Skeletal muscle tissue (tissue), 4 donors: ENCODE results near the gene UBA1. TPM values are rescaled to one million over a fixed set of nuclear protein-coding genes. Genes with fewer than 3 reads are reported as not detected.

Experiments
- H3K27ac ChIP-seq: one replicate; pipeline ENCODE4 v1.7.0; 2013; ENCODE audit warnings: mild to moderate bottlenecking, low read depth, low read length, inconsistent platforms
- H3K27me3 ChIP-seq, 3 donors: one replicate each; pipeline ENCODE4 v1.7.0; 2013; ENCODE audit warnings: low read length in 3 of 3; ENCODE audit not compliant: control insufficient read depth in 3 of 3, insufficient read depth in 3 of 3
- H3K36me3 ChIP-seq, 3 donors: one replicate each; pipeline ENCODE4 v1.7.0; 2013; ENCODE audit warnings: low read length in 3 of 3; ENCODE audit not compliant: control insufficient read depth in 3 of 3, insufficient read depth in 3 of 3
- H3K4me1 ChIP-seq, 3 donors: one replicate each; pipeline ENCODE4 v1.7.0; 2013; ENCODE audit warnings: low read length in 3 of 3, mild to moderate bottlenecking in 3 of 3; ENCODE audit not compliant: control insufficient read depth in 3 of 3, insufficient read depth in 3 of 3
- H3K4me3 ChIP-seq, 3 donors: one replicate each; pipeline ENCODE4 v1.7.0; 2013; ENCODE audit warnings: low read length in 3 of 3
- H3K9ac ChIP-seq, 3 donors: one replicate each; pipeline ENCODE4 v1.7.0; 2013; ENCODE audit warnings: low read length in 3 of 3, mild to moderate bottlenecking in 3 of 3, moderate library complexity in 2 of 3, low read depth in 1 of 3
- H3K9me3 ChIP-seq, 3 donors: one replicate each; pipeline ENCODE4 v1.7.0; 2013; ENCODE audit warnings: low read length in 3 of 3; ENCODE audit not compliant: control insufficient read depth in 3 of 3
- total RNA-seq: library from RNA; depleted of rRNA; stranded (reverse); fragments of >200 nt; gene quantifications from one replicate; pipeline ENCODE4 v1.2.3, GENCODE V29; 2014
- donor health status: Osteomylitis.

Gene UBA1
- total RNA-seq, 1 donor from 2014 or later: 57.4 TPM

DNA sequence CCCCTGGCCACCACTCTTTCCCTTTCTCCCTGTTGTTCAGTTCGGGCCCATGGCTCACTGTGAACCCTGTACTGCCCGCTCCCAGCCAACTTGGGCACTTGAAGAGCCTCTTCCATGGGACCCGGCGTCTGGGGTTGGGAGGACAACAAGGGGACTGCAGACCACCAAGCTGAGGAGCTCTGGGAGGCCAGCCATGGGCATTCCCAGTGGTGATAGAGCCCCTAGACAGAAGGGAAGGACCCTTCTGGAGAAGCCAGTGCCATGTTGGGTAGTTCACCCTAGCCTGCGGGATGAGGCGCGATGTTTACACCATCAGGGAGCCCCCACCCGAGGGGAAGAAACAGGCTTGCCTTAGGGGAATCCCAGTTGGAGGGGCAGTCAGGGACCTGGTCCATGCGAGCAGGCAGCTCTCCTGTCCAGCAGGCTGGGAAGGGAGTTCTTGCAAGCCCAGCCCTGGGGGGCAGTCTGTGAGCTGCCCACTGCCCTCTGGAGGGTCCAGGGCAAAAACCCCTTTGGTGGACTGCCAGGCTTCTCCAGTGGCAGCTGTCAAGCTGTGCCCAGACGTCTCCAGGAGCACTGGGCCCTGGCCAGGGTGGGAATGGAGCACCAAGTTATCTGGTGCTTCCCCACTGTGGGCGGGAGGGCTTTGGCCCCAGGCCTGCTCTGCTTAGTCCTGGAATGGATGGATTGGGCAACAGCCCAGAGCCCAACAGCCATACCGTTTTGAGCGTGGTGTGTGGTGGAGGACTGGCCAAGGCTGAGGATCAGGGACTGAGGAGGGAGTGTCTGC, 23.7 kb upstream of the UBA1 start:
- Histone ChIP-seq H3K27me3 (peaks cover 0 to 6% (median 0%) of the 10 kb centered on the region in 3 donors), H3K27ac (no peak overlapping the region), H3K4me1 (peaks cover 0 to 6% (median 0%) of the 10 kb centered on the region in 3 donors), H3K36me3 (peaks cover 19 to 26% (median 21%) of the 10 kb centered on the region in 3 donors), H3K9ac (no peak overlapping the region), H3K9me3 (no peaks in the 10 kb centered on the region), H3K4me3 (no peak overlapping the region)

DNA sequence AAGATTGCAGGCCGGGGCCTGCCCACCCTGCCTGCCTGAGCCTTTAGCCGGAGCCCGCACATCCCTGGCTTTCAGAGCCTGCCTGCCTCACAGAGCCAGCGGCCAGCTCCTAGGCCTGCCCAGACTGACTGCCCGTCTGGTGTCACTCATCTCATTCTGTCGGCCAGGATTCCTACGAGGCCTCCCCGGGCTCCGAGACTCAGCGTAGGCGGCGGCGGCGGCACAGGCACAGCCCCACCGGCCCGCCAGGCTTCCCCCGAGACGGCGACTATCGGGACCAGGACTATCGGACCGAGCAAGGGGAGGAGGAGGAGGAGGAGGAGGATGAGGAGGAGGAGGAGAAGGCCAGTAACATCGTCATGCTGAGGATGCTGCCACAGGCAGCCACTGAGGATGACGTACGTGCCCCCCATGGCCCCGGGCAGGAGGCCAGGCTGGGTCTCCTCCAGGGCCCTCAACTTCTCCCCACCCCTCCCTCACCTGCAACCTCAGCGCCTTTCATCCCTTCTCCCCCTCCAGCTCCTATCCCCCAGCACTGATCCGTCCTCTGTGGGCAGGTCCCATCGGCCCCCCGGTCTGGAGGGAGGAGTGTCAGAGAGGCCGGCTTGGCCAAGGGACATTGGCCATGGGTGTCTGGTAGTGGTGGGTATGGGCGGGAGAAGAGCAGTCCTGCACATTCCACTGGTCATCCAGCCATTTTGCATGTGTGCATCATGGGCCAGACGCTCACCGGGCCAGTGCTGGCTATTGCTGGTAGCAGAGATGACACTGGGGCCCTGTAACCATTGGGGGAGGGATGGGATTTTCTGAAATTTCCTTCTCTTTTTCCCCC, 22.6 kb upstream of the UBA1 start:
- Histone ChIP-seq H3K9me3 (no peaks in the 10 kb centered on the region), H3K4me3 (no peak overlapping the region), H3K4me1 (peaks cover 0 to 6% (median 0%) of the 10 kb centered on the region in 3 donors), H3K36me3 (peaks cover 25 to 31% (median 26%) of the 10 kb centered on the region in 3 donors), H3K9ac (no peak overlapping the region), H3K27me3 (peaks cover 0 to 12% (median 0%) of the 10 kb centered on the region in 3 donors), H3K27ac (no peak overlapping the region)

GRCh38 chrX:47171996-47172395, 21.6 kb upstream of the UBA1 start:
- Histone ChIP-seq H3K36me3 (peaks cover 34 to 40% (median 36%) of the 10 kb centered on the region in 3 donors), H3K9me3 (no peaks in the 10 kb centered on the region), H3K27me3 (peaks cover 0 to 16% (median 0%) of the 10 kb centered on the region in 3 donors), H3K4me3 (no peak overlapping the region), H3K4me1 (peaks cover 0 to 6% (median 0%) of the 10 kb centered on the region in 3 donors), H3K9ac (no peak overlapping the region), H3K27ac (no peak overlapping the region)

GRCh38 chrX:47172549-47172948, 21.1 kb upstream of the UBA1 start:
- no peak overlapping the region for H3K4me3 ChIP-seq
- H3K27ac ChIP-seq: no peak overlapping the region
- no peak overlapping the region for H3K9ac ChIP-seq
- peaks cover 0 to 6% (median 0%) of the 10 kb centered on the region in 3 donors for H3K4me1 ChIP-seq
- H3K36me3 ChIP-seq: peaks cover 37 to 42% (median 39%) of the 10 kb centered on the region in 3 donors
- H3K9me3 ChIP-seq: no peaks in the 10 kb centered on the region
- peaks cover 0 to 16% (median 0%) of the 10 kb centered on the region in 3 donors for H3K27me3 ChIP-seq

DNA sequence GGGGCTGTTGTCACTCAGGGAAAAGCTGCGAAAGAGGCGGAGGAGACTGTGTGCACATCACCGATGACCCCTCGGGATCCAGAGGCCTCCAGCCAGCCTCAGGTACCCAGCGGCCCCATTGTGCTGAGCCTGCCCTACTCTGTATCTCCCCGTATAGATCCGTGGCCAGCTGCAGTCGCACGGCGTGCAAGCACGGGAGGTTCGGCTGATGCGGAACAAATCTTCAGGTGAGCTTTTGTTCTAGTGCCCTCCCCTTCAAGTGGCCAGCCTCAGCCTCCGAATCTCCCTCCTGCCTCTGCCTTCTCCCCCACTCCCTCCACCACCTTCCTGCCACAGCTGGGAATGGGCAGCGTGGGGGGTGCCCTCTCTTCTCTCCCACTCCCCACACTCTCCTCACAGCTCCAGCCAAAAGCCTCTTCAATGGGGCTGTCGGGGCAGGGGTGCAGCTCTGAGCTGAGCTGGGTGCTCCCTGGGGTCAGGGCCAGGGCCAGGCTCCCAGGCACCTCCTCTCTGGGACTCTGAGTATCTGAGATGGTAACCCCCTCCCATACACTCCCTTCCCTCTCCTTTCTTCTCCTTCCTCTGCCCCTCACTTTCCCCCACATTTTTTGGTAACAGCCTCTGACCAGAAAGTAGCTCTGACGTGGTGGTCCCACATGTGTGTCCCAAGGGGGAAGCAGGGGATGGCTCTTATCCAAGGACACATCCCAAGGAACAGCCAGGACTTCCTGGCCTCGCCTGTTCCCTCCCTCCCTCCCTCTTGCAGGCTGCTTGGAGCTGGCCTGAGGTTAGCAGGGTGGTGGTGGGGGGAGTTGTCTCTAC, 20.4 kb upstream of the UBA1 start:
- H3K4me1 ChIP-seq: peaks cover 0 to 6% (median 0%) of the 10 kb centered on the region in 3 donors
- H3K4me3 ChIP-seq: no peak overlapping the region
- no peak overlapping the region for H3K9ac ChIP-seq
- H3K27ac ChIP-seq: no peak overlapping the region
- H3K36me3 ChIP-seq: peaks cover 43 to 46% (median 44%) of the 10 kb centered on the region in 3 donors
- H3K27me3 ChIP-seq: peaks cover 0 to 20% (median 0%) of the 10 kb centered on the region in 3 donors
- no peaks in the 10 kb centered on the region for H3K9me3 ChIP-seq

- peaks cover 0 to 23% (median 0%) of the 10 kb centered on the region in 3 donors for H3K27me3 ChIP-seq
- H3K4me1 ChIP-seq: peaks cover 0 to 11% (median 5%) of the 10 kb centered on the region in 3 donors
- peaks cover 45 to 52% (median 50%) of the 10 kb centered on the region in 3 donors for H3K36me3 ChIP-seq
Observed at GRCh38 chrX:47174376-47174775, 19.3 kb upstream of the UBA1 start.

DNA sequence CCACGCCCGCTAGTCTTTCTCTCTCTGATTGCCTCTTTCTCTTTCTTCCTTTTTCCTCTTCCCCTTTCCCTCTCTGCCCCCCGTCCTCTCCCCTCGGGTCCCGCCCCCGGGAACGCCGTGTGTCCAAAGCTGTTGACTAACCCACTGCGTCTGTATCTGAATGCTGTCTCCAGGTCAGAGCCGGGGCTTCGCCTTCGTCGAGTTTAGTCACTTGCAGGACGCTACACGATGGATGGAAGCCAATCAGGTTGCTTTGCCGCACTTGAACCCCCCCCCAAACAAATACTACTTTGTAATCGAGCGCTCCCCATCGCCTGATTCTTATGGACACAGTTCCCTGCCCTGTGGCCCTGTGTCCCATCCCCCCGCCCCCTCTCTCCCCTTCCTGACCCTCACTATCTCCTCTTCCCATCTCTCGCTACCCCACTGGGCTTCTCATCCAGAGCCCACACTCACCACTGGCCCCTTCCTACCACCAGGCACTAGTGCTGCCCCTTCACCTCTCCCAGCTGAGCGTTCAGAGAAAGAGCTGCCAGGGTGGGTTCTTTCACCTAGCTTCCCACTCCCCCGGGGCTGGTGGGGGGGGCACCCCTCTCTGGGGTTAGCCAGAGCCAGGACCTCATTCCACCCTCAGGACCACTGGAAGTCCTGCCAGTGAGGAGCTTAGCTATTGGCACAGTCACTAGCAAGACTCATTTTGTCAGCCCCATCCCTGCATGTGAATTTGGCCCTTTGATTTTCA, 18.6 kb upstream of the UBA1 start:
- Histone ChIP-seq H3K27ac (no peak overlapping the region), H3K9me3 (no peaks in the 10 kb centered on the region), H3K9ac (no peak overlapping the region), H3K27me3 (peaks cover 0 to 26% (median 0%) of the 10 kb centered on the region in 3 donors), H3K4me3 (no peak overlapping the region), H3K36me3 (peaks cover 47 to 50% (median 49%) of the 10 kb centered on the region in 3 donors), H3K4me1 (peaks cover 0 to 15% (median 7%) of the 10 kb centered on the region in 3 donors)

More at GRCh38 chrX:47174376-47174775, 19.3 kb upstream of the UBA1 start:
- no peaks in the 10 kb centered on the region for H3K9me3 ChIP-seq
- no peak overlapping the region for H3K4me3 ChIP-seq
- H3K9ac ChIP-seq: no peak overlapping the region
- H3K27ac ChIP-seq: no peak overlapping the region

- peaks cover 47 to 52% (median 48%) of the 10 kb centered on the region in 3 donors for H3K36me3 ChIP-seq
- no peaks in the 10 kb centered on the region for H3K9me3 ChIP-seq
- no peak overlapping the region for H3K4me3 ChIP-seq
- no peak overlapping the region for H3K27ac ChIP-seq
- no peak overlapping the region for H3K9ac ChIP-seq
- peaks cover 0 to 30% (median 0%) of the 10 kb centered on the region in 3 donors for H3K27me3 ChIP-seq
- H3K4me1 ChIP-seq: peaks cover 0 to 9% (median 7%) of the 10 kb centered on the region in 3 donors
Observed at GRCh38 chrX:47175588-47175980, 18.0 kb upstream of the UBA1 start.
